ENCODE results near the gene GGCT.

DNA sequence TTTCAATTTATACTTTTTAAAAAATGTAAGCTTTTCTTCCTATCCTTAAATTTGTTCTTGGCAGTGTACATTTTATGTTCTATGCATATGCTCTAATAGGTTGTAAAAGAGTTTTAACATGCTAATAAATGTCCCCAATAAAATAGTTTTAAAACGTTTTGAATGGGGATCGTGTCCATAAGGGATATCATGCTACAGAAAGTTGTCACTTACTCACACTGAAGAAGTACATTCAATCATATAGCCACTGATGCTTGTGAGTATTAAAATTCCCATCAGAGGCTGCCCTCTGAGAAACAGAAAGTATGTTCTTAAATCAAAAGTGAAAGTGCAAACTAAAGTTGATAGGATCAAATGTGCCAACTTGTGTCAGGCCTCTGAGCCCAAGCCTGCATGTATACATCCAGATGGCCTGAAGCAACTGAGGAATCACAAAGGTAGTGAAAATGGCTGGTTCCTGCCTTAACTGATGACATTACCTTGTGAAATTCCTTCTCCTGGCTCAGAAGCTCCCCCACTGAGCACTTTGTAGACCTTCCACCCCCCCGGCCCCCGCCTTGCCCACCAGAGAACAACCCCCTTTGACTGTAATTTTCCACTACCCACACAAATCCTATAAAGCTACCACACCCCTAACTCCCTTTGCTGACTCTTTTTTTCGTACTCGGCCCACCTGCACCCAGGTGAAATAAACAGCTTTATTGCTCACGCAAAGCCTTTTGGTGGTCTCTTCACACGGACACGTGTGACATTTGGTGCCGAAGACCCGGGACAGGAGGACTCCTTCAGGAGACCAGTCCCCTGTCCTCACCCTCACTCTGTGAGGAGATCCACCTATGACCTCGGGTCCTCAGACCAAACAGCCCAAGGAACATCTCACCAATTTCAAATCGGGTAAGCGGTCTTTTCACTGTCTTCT lies 25.2 kb downstream of the GGCT start:
- TF ChIP-seq, protein P1, sequence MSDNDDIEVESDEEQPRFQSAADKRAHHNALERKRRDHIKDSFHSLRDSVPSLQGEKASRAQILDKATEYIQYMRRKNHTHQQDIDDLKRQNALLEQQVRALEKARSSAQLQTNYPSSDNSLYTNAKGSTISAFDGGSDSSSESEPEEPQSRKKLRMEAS (IDR thresholded peaks at IDR 0.05), result no peak
- no peak for TF ChIP-seq EZH2 (IDR thresholded peaks at IDR 0.05; ENCODE audit: low read depth, low read length, severe bottlenecking)

Data from H1 (cell line).